Endothelial cell of umbilical vein (primary cell): Measurements from ENCODE around the gene MAFB. TPM values are rescaled to one million over a fixed set of nuclear protein-coding genes. Genes with fewer than 3 reads are reported as not detected.

Experiments
- BruUV-seq: library from RNA; stranded (reverse); fragments of 400-500 nt; replicated peaks from 2 replicates; lab custom pipeline; 2021; lab: Mats Ljungman, UMichigan
- CTCF ChIA-PET: fragments of 300-600, 350-600 bp; sonication (Branson Sonifier 250); formaldehyde crosslinking; loops from one replicate; lab custom pipeline; 2021; ENCODE audit warnings: antibody characterized with exemption, inconsistent platforms; lab: Charles Lee
- POLR2A ChIA-PET: fragments of 300-600, 350-600 bp; sonication (Branson Sonifier 250); formaldehyde crosslinking; loops from one replicate; lab custom pipeline; 2021; ENCODE audit warnings: antibody characterized with exemption, inconsistent platforms; lab: Charles Lee
- DNase-seq: peaks from one replicate; pipeline ENCODE4 v3.0.0-alpha.2; 2011; ENCODE audit warnings: low read depth, low spot score
- FAIRE-seq: peaks from 2 replicates; lab custom pipeline; 2011; peaks lifted over from hg19 to GRCh38; lab: Jason Lieb, UNC
- H2AFZ ChIP-seq: 2 replicates; pipeline ENCODE4 v1.6.0; 2012; ENCODE audit warnings: low read depth, low read length, control low read depth, inconsistent platforms
- H3K27ac ChIP-seq: 2 replicates; pipeline ENCODE4 v1.5.1; 2011; ENCODE audit warnings: low read depth, mild to moderate bottlenecking, control low read depth, low read length, moderate library complexity; ENCODE audit not compliant: insufficient read depth
- H3K27me3 ChIP-seq, 2 experiments: 2 replicates each; pipeline versions ENCODE4 v1.6.0 to v1.6.1; 2011; ENCODE audit warnings: low read length in 2 of 2, mixed read lengths in 1 of 2; ENCODE audit not compliant: control insufficient read depth in 2 of 2, insufficient read depth in 2 of 2
- H3K36me3 ChIP-seq, 2 experiments: 2 replicates in 1 of 2; 3 replicates in 1 of 2; pipeline ENCODE4 v1.5.1; 2011; ENCODE audit warnings: low read length in 2 of 2, mild to moderate bottlenecking in 1 of 2, moderate library complexity in 1 of 2; ENCODE audit not compliant: control insufficient read depth in 2 of 2, insufficient read depth in 2 of 2; ENCODE audit errors: extremely low read depth in 1 of 2
- H3K4me1 ChIP-seq: 3 replicates; pipeline ENCODE4 v1.5.1; 2011; ENCODE audit warnings: mild to moderate bottlenecking, low read length; ENCODE audit not compliant: control insufficient read depth, insufficient read depth; ENCODE audit errors: extremely low read depth
- H3K4me2 ChIP-seq: 2 replicates; pipeline ENCODE4 v1.6.1; 2011; ENCODE audit warnings: low read length, control low read depth, mixed read lengths; ENCODE audit not compliant: insufficient read depth
- H3K4me3 ChIP-seq, 3 experiments: fragments of 200-600 bp in 1 of 3; sonication (generic), shearing (Covaris generic) in 1 of 3; replicated peaks in 1 of 3; 2 replicates each; pipeline ENCODE4 v1.5.1; 2011 to 2016; ENCODE audit warnings: control low read depth in 3 of 3, low read length in 3 of 3, mild to moderate bottlenecking in 2 of 3, inconsistent platforms in 1 of 3, low read depth in 1 of 3, moderate library complexity in 1 of 3; ENCODE audit not compliant: insufficient read depth in 1 of 3
- H3K79me2 ChIP-seq: 2 replicates; pipeline ENCODE4 v1.6.0; 2012; ENCODE audit warnings: low read length, inconsistent platforms; ENCODE audit not compliant: control insufficient read depth, insufficient read depth
- H3K9ac ChIP-seq: replicated peaks from 2 replicates; pipeline ENCODE3; 2011; ENCODE audit warnings: low read length, control low read depth; ENCODE audit not compliant: insufficient read depth; ENCODE audit errors: extremely low read depth
- H3K9me1 ChIP-seq: replicated peaks from 3 replicates; pipeline ENCODE4 v1.6.0; 2011; ENCODE audit warnings: mild to moderate bottlenecking, low read length; ENCODE audit not compliant: control insufficient read depth, insufficient read depth; ENCODE audit errors: extremely low read depth
- H3K9me3 ChIP-seq: replicated peaks from 2 replicates; pipeline ENCODE4 v1.5.1; 2012; ENCODE audit warnings: low read length, inconsistent platforms; ENCODE audit not compliant: control insufficient read depth, insufficient read depth
- H4K20me1 ChIP-seq: replicated peaks from 2 replicates; pipeline ENCODE3; 2011; ENCODE audit warnings: mild to moderate bottlenecking, low read length; ENCODE audit not compliant: control insufficient read depth, insufficient read depth; ENCODE audit errors: extremely low read depth
- EZH2 ChIP-seq: IDR thresholded peaks from 2 replicates; pipeline ENCODE4 v1.6.1; 2012; ENCODE audit warnings: borderline replicate concordance, low read depth, mild to moderate bottlenecking, moderate library complexity, low read length, inconsistent platforms; ENCODE audit not compliant: severe bottlenecking
- FOS ChIP-seq: IDR thresholded peaks from 2 replicates; pipeline ENCODE4 v1.6.1; 2011; ENCODE audit warnings: mild to moderate bottlenecking, low read length, moderate library complexity, borderline replicate concordance; ENCODE audit not compliant: insufficient read depth
- GATA2 ChIP-seq: IDR thresholded peaks from 2 replicates; pipeline ENCODE4 v1.7.0; 2011; ENCODE audit warnings: low read depth, mild to moderate bottlenecking, moderate library complexity, mixed read lengths, low read length; ENCODE audit not compliant: insufficient read length, insufficient read depth
- JUN ChIP-seq: IDR thresholded peaks from 2 replicates; pipeline ENCODE4 v1.6.1; 2011; ENCODE audit warnings: borderline replicate concordance, low read depth; ENCODE audit not compliant: insufficient read length, insufficient read depth
- MYC ChIP-seq: IDR thresholded peaks from one replicate; pipeline ENCODE4 v1.6.1; 2011; ENCODE audit warnings: mild to moderate bottlenecking, low read depth, low read length
- POLR2A ChIP-seq: IDR thresholded peaks from 2 replicates; pipeline ENCODE4 v1.6.1; 2012; ENCODE audit warnings: low read depth, mild to moderate bottlenecking, control low read depth, low read length
- POLR2AphosphoS5 ChIP-seq: IDR thresholded peaks from 2 replicates; pipeline ENCODE4 v1.6.1; 2012; ENCODE audit warnings: low read depth, mild to moderate bottlenecking, control low read depth, low read length, moderate library complexity; ENCODE audit not compliant: insufficient read depth
- dilution Hi-C: fragments of 300-500 bp; cut with MboI; formaldehyde crosslinking; loops from one replicate; pipeline ENCODE4 v1.15.0; 2019; ENCODE audit warnings: low sequenced_read_pairs; ENCODE audit not compliant: extremely low pct_ligation_motif_present
- intact Hi-C: fragments of 100-400 bp; cut with micrococcal nuclease; formaldehyde crosslinking; loops from one replicate; pipeline ENCODE4 v1.10.0; 2022
- polyA plus RNA-seq, 4 experiments: library from polyadenylated mRNA; depleted of rRNA in 3 of 4; stranded (reverse) in 3 of 4; unstranded in 1 of 4; fragments of >200 nt; gene quantifications; 2 replicates each; pipeline versions ENCODE4 v1.2.1 to v1.2.3, GENCODE V29; 2011 to 2012; ENCODE audit warnings: missing spikeins in 1 of 4
- total RNA-seq: library from RNA; stranded (reverse); gene quantifications from 2 replicates; pipeline ENCODE4 v1.2.3, GENCODE V29; 2021
- TF ChIP-seq, protein P1 (sequence below): IDR thresholded peaks from 2 replicates; pipeline ENCODE4 v1.6.1; 2011; ENCODE audit not compliant: insufficient read depth, insufficient read length
- TF ChIP-seq, protein P2 (sequence below), 2 donors: IDR thresholded peaks; 1 replicate in 1 of 2; 2 replicates in 1 of 2; pipeline ENCODE4 v1.5.1; 2011; ENCODE audit warnings: low read length in 2 of 2, mild to moderate bottlenecking in 2 of 2, moderate library complexity in 2 of 2, control low read depth in 1 of 2, inconsistent platforms in 1 of 2, low read depth in 1 of 2; ENCODE audit not compliant: insufficient read depth in 1 of 2; ENCODE audit errors: extremely low read depth in 1 of 2

The MAFB gene
- total and polyA plus RNA-seq, 2 donors (not counting 3 experiments of a cell fraction or from before 2014, with no cell fraction given): 1.8 to 3.4 TPM

GRCh38 chr20:40637176-40637575 is 51.9 kb downstream of the MAFB start:
- Histone ChIP-seq H2AFZ (no peak overlapping the region), H3K27me3 (peaks cover 1 to 4% of the 10 kb centered on the region in 2 experiments), H3K36me3 (no peaks in the 10 kb centered on the region), H3K9me1 (no peaks in the 10 kb centered on the region), H3K4me2 (no peak overlapping the region), H3K4me1 (no peaks in the 10 kb centered on the region), H3K9ac (no peak overlapping the region), H3K9me3 (no peaks in the 10 kb centered on the region), H3K4me3 (no peak overlapping the region), H3K27ac (no peak overlapping the region), H4K20me1 (no peaks in the 10 kb centered on the region), H3K79me2 (no peaks in the 10 kb centered on the region)
- intact Hi-C loops (no loop called here), dilution Hi-C loops (no loop called here)
- FAIRE-seq: no peak
- DNase-seq: no peak
- ChIA-PET CTCF (no interaction called here), POLR2A (no interaction called here)
- BruUV-seq: no TSS peak
- TF ChIP-seq POLR2AphosphoS5 (no peak), JUN (no peak), EZH2 (no peak)
- TF ChIP-seq, protein P1, sequence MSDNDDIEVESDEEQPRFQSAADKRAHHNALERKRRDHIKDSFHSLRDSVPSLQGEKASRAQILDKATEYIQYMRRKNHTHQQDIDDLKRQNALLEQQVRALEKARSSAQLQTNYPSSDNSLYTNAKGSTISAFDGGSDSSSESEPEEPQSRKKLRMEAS: no peak
- TF ChIP-seq, protein P2, sequence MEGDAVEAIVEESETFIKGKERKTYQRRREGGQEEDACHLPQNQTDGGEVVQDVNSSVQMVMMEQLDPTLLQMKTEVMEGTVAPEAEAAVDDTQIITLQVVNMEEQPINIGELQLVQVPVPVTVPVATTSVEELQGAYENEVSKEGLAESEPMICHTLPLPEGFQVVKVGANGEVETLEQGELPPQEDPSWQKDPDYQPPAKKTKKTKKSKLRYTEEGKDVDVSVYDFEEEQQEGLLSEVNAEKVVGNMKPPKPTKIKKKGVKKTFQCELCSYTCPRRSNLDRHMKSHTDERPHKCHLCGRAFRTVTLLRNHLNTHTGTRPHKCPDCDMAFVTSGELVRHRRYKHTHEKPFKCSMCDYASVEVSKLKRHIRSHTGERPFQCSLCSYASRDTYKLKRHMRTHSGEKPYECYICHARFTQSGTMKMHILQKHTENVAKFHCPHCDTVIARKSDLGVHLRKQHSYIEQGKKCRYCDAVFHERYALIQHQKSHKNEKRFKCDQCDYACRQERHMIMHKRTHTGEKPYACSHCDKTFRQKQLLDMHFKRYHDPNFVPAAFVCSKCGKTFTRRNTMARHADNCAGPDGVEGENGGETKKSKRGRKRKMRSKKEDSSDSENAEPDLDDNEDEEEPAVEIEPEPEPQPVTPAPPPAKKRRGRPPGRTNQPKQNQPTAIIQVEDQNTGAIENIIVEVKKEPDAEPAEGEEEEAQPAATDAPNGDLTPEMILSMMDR (IDR thresholded peaks at IDR 0.05; ENCODE audit: extremely low read depth in 1 of 2, insufficient read depth in 1 of 2, low read depth in 1 of 2, low read length in 2 of 2): no peak

DNA sequence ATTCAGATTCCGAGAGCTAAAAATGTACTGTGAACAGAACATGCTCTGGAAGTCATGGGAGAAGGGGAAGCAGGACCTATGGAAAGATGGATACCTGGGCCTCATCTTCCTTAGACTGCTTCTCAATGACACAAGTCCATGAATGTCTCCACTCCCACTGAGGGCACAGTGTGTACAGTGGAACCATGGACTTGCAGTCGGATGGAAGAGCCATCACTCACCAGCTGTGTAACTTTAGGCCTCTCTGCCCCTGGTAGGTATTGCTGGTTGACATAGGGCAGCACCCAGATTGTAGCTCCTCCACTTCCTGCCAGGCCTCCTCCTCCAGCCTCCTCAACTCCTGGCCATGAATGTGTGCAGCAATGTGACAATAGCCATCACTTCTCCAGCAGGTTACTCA is 52.5 kb downstream of the MAFB start:
- no peak overlapping the region for H3K4me2 ChIP-seq
- FAIRE-seq (no peak), DNase-seq (no peak)
- H2AFZ ChIP-seq: no peak overlapping the region
- no peaks in the 10 kb centered on the region for H3K79me2 ChIP-seq
- no peaks in the 10 kb centered on the region for H3K9me1 ChIP-seq
- H3K9me3 ChIP-seq: no peaks in the 10 kb centered on the region
- no peak for TF ChIP-seq MYC
- TF ChIP-seq JUN: no peak
- TF ChIP-seq GATA2: no peak
- no peak for TF ChIP-seq POLR2A
- no peak for TF ChIP-seq FOS
- TF ChIP-seq POLR2AphosphoS5: no peak
- TF ChIP-seq, protein P2 (IDR thresholded peaks at IDR 0.05; ENCODE audit: extremely low read depth in 1 of 2, insufficient read depth in 1 of 2, low read depth in 1 of 2, low read length in 2 of 2): no peak
- TF ChIP-seq, protein P1: no peak
- TF ChIP-seq EZH2: no peak
- dilution Hi-C loops (no loop called here), intact Hi-C loops (no loop called here)
- H3K27ac ChIP-seq: no peak overlapping the region
- CTCF ChIA-PET: no interaction called here
- no peaks in the 10 kb centered on the region for H3K4me1 ChIP-seq
- POLR2A ChIA-PET: no interaction called here
- H4K20me1 ChIP-seq: no peaks in the 10 kb centered on the region
- no peak overlapping the region for H3K4me3 ChIP-seq
- no peaks in the 10 kb centered on the region for H3K36me3 ChIP-seq
- H3K9ac ChIP-seq: no peak overlapping the region
- BruUV-seq: no TSS peak
- peaks cover 1 to 4% of the 10 kb centered on the region in 2 experiments for H3K27me3 ChIP-seq
